ENCODE measurements around the gene LDB3. TPM values are rescaled to one million over a fixed set of nuclear protein-coding genes. Genes with fewer than 3 reads are reported as not detected.

Gene LDB3
- polyA plus RNA-seq, 1 experiment: 0.83 TPM

DNA sequence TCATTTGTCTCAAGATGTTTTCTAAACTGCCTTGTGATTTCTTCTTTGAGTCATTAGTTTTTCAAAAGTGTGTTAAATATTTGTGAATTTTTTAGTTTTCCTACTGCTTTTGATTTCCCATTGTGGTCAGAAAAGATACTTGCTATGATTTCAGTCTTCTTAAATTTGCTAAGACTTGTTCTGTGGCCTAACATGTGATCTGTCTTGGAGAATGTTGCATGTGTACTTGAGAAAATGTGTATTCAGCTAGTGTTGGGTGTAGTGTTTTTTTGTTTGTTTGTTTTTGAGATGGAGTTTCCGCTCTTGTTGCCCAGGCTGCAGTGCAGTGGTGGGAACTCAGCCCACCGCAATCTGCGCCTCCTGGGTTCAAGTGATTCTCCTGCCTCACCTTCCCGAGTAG is 116.7 kb downstream of the LDB3 start:
- Histone ChIP-seq H3K27me3 (ENCODE audit: control insufficient read depth, insufficient read depth, low read length) (no peaks in the 10 kb centered on the region), H3K36me3 (ENCODE audit: control insufficient read depth, insufficient read depth, low read length) (peaks cover 1% of the 10 kb centered on the region), H3K4me3 (ENCODE audit: low read depth, low read length) (no peak overlapping the region)
- CTCF ChIA-PET: no interaction called here
- POLR2A ChIA-PET: no interaction called here
- TF ChIP-seq, protein P1, sequence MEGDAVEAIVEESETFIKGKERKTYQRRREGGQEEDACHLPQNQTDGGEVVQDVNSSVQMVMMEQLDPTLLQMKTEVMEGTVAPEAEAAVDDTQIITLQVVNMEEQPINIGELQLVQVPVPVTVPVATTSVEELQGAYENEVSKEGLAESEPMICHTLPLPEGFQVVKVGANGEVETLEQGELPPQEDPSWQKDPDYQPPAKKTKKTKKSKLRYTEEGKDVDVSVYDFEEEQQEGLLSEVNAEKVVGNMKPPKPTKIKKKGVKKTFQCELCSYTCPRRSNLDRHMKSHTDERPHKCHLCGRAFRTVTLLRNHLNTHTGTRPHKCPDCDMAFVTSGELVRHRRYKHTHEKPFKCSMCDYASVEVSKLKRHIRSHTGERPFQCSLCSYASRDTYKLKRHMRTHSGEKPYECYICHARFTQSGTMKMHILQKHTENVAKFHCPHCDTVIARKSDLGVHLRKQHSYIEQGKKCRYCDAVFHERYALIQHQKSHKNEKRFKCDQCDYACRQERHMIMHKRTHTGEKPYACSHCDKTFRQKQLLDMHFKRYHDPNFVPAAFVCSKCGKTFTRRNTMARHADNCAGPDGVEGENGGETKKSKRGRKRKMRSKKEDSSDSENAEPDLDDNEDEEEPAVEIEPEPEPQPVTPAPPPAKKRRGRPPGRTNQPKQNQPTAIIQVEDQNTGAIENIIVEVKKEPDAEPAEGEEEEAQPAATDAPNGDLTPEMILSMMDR (IDR thresholded peaks at IDR 0.05; ENCODE audit: insufficient read depth, low read depth, low read length): no peak
- no peak for DNase-seq (ENCODE audit: low read depth)

Other genes with a start within 250 kb of the LDB3 start
- 8.8 and 15.1 TPM in 2 replicates for gene WAPL, start 146.7 kb upstream of the LDB3 start, polyA plus RNA-seq (2011; rRNA removed)
- gene OPN4, start 14.0 kb upstream of the LDB3 start, polyA plus RNA-seq (2011; rRNA removed): not detected in 2 replicates
- 21.4 and 39.6 TPM in 2 replicates for gene BMPR1A, start 88.1 kb downstream of the LDB3 start, polyA plus RNA-seq (2011; rRNA removed)

All from BJ (cell line).